HG03354 (cell line): Measurements from ENCODE around the gene NKAIN2.

Experiments used
- ATAC-seq: cut with Tn5 transposase; IDR thresholded peaks from one replicate; pipeline ENCODE4 v1.9.1; 2021; ENCODE audit warnings: mild to moderate bottlenecking; ENCODE audit not compliant: unreplicated experiment, poor library complexity, severe bottlenecking

Gene NKAIN2

DNA sequence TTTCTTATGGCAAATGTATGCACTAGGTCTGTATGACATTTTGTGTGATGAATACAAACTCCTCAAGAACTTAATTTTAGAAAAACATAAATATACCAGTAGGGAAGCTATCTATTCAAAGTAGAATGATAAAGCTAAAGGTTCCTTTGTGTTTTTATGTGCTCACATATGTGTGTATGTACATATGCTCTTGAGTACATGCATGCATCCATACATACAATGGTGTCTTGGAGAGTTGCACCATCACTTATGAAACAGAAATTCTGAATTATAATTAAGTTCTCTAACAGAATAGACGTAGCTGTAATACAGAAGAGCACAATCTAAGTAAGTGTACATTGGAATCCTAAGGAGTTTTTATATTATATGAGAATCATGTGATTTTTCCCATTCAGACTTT, 2.3 kb downstream of the NKAIN2 start:
- no peak for ATAC-seq

DNA sequence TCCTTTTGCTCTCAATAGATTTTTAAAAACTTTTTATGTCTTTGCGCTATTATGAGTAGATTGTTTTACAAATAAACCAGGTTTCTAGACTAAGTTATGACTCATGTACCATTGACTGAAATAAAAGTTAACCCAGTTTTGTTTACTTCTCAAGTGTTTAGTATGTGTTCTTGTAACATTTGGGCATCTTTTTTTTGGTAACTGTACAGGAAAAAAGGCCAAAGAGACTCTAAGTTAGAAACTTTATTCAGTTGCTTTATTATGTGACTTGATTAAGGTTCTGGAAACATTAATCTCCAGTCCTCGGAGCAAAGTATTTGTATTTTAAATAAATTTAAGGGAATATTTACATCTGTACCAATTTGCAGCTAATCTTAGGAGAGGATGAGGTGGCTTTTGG, 2.9 kb downstream of the NKAIN2 start:
- ATAC-seq, result no peak

DNA sequence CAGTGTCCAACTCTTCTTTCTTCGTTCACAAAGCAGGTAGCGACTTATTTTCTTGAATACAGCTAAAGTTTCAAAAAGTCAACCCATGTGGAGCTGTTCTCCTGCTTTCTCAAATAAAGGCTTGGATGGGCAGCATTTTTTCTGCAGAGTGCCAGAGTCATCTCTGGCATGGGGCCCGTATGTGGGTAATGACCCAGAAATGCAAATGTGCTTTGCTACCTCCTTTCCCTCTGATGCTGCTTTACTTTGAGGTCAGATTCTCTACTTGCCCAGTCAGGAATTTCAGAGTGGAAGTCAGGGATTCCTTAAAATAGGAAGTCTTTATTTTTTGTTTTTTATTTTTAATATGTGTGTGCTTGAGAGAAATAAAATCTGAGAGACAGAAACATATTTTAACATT, 4.9 kb downstream of the NKAIN2 start:
- no peak for ATAC-seq

DNA sequence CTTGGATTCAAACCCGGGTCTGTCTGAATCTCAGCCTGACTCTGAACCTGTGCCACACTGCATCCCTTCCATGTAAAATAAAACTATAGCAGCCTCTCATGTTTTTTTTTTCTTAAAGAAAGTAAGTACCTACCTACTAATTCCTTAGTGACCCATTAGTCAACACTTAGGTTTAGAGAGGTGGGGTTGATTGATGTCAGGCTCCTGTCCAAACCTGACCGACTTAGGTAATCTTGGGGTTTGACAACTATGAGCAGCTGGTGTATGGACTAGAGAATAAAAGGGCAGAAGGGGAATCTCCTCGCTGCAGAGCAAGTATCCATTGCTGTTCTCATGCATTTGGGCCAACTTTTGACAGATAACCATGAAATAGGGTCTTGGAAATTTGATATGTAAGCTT, 6.5 kb downstream of the NKAIN2 start:
- ATAC-seq, result no peak

DNA sequence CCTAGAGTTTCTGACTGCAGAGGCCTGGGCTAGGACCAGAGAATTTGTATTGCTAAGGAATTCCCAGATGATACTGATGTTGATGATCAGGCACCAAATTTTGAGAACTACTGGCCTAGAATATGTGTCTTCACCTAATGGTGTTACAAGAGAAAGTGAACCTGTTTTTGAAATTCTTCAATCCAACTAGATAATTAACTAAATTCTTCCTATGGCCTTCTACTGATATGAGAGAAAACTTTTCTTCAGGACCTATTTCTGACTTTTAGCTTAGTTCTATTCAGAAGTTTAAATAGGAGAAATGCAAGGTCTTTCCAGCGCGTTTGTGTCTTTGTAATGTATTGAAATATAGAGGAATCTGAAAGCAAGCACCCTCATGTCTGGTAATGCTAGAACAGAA, 7.3 kb downstream of the NKAIN2 start:
- no peak for ATAC-seq

DNA sequence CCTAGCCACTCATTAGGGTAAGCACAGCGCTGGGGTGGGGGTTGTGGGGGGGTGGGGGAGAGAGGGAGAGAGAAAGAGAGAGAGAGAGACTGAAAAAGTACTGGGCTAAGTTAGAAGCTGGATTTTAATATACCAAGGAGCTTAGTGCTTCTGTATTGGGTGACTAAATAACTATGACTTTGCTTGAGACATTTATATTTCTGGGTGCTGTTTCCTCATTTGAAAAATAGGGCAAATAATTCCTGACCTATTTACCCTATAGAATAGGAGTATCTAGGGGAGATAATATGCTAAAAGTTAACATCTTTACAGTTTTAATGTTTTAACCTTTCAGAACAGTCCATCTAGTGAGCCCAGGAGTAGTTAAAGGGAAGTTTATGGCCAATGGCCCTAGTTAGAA, 7.7 kb downstream of the NKAIN2 start:
- no peak for ATAC-seq

DNA sequence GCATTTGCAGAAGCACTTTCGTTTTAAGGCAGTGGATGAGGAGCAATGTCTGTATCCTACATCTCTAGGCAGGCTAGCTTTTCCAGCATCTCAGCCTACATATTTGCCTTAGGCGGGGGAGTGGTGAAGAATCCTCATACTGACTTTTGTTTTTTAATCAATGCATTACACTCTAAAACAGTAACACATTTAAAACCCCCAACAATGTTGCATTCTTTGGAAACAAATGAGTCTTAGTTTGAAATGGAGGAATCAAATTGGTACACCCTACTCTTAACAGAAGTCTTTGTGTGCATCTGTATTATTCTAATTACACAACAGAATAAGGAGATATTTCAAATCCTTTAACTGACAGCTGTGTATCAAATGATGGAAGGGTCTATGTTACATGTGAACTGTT, 9.0 kb downstream of the NKAIN2 start:
- ATAC-seq, result no peak

DNA sequence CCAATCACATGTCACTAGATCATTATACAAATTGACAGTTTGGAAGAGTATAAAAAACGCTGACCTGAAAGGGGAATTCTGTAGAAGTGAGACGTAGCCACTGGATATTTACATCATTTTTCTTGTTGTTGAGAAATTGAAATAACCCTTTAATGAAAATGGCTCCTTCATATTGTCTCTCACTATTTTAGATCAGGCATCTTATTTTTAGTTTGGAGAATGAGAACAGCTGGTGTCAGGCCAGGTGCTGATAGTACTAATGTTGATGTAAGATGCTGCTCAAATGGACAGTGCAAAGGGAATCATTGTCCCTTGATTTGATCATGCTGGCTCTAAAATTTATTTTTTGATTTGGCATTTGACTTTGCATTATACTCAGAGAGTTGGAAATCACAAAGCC, 17.4 kb downstream of the NKAIN2 start:
- no peak for ATAC-seq

DNA sequence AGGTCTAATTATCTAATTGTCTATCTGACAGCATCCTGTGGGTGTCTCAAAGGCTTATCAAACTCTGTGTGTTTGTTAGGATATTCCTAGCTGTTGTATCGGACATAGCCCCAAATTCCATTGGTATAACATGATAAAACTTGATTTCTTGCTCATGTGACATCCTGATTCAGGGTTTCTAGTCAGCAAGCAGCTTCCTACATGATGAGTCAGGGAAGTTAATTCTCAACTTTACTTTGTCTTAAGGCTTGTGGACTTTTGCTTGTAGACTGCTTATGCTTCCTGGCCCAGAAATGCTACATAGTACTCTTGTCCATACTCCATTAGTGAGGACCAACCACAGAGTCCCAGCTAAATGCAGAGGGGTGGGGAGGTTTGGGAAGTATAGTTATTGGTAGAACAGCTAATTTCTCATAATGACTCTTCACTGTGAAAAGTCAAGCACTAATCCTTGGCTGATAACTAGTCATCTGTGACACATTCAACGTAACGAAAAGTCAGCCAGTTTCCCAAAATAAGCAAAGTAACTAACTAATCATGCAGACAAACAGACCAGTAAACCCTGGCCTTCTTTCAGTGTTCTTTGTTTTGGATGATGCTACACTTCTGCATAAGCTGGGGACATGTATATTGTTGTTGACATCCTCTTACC, 25.8 kb downstream of the NKAIN2 start:
- no peak for ATAC-seq

DNA sequence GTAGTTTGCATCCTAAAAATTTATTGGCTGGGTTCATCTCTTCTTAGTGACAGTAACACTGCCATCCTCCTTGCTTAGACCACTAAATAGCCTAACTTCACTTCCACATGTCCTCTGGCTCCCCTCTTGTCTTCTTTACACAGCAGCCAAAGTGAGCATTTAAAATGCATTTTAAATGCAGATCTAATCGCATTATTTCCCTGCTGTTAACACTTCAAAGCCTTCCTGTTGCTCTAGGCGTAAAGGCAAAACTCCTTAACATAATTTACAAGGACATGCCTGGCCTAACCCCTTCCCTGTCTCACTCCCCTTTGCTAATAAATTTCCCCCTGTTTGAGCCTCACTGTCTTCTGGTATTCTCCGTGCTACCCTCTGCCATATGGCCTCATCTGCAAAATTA, 26.5 kb downstream of the NKAIN2 start:
- no peak for ATAC-seq

DNA sequence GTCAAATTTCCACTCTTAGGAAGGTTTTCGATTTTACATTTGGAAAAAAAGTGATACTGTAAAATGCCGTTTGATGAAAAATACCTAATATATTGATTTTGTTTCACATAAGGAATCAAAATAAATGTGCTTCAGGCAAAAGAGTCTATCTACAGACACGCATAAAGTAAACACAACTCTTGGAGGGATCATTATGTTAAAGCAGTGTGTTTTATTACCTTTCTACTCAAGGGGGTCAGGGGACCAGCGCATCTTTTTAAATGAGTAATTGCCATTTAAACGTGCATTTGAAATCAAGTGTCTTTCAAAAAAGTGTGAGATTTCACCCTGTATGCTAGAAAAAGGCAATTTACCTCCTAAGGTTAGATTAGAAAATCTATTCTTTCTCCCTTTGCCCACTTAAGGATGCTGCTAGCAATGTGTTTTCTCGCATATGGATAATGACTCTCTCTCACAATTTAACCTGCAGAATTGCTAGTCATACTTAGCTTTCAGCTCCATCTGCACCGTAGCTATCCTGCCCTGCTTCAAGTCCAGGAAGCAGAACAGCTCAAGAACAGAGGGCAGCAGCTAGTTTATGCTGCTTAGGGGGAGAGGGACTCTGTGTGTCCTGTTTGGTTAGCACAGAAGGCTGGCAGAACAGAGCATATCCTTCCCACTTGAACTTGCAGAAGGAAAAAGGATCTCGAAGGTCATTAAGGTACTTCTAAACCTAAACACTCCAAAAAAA, 35.0 kb downstream of the NKAIN2 start:
- no peak for ATAC-seq

DNA sequence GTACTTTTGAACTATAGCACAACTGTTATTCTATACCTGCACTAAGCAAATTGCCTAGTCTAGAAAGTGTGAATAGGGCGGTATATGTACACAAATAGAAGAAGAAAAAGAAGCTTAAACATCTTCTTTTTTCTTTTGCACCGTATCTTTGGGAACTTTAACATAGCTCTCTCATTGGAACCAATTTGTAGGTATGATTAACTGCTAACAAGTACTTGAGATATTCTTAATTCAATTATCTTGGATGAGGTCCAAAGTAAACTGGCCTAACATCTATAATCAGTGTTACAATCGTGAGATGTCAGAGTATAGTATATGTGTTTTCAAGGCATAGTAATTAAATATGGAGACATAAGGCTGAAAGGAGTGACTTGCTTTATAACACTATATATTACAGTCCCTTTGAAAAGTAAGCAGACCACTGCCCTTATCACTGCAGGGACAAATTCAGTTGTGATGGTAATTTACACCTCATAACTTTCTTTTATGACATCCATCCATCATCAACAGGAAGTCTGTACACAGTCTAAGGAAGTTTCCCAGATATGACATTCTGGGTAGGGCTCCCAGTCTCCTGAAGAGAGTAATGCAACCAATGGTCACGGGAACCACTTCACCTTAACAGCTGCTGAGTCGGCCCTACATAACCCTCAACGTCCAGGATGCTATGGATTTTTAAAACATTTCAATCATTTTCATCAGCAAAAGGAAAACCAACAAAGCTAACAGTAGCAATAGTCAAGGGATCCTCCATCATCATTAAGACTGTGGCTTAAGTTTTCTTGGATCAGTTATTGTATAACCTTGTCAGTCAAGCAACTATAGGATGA, 37.6 kb downstream of the NKAIN2 start:
- no peak for ATAC-seq

DNA sequence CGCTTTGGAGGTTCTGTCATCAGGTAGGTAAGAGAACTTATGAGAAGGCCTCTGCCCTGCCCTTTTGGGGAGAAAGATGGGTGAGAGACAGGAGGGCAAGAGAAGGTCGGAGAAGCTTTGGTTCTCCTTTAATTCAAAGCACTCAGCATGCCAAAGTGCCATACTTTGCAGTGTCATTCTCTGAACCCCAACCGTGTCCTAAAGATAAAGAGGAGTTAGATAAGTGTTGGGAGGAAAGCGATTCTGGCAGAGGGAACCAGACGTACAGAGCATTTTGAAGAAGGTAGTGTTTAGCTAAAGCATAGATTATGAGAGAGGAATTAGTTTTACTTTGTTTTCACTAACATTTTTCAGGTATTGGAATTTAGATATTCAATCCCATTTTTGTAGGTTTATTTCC, 40.3 kb downstream of the NKAIN2 start:
- ATAC-seq, result no peak

DNA sequence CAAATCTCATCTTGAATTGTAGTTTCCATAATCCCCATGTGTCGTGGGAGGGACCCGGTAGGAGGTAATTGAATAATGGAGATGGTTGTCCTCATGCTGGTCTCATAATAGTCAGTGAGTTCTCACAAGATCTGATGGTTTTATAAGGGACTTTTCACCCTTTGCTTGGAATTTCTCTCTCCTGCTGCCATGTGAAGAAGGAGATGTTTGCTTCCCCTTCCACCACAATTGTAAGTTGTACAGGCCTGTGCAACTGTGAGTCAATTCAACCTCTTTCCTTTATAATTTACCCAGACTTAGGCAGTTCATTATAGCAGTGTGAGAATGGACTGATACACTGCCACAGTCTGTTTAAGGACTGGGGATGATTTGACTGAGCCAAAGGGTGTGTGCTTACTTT, 44.7 kb downstream of the NKAIN2 start:
- ATAC-seq, result no peak

DNA sequence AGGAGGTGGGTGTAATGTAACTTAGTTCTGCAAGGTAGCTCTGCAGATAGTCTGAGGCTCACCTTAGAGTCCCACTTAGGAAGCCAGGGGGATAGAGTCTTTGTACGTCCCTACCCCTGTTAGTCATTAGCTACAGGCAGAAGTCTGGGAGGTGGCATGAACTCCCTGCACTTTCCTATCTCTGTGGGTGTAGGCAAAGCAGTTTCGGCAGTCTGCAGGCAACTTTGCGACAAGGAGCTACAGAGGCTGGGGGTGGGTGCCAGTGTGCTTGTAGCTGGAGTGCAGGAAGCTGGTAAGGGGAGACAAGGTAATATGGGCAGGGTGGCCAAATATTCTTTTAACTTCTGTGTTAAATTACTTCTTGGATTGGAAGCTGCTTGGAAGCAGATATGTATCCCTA, 45.7 kb downstream of the NKAIN2 start:
- ATAC-seq, result no peak

DNA sequence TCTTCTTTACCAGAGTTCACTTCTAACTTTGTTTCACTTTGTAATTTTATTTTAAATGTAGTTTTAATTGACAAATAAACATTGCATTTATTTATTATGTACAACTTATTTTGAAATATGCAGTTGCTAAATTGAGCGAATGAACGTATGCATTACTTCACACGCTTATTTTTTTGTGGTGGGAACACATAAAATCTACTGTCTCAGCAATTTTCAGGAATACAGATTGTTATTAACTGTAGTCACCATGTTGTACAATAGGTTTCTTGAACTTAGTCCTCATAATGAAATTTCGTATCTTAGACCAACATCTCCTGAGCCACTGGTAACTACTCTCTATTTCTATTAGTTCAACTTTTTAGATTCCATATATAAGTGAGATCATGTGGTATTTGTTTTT, 46.9 kb downstream of the NKAIN2 start:
- ATAC-seq, result no peak

DNA sequence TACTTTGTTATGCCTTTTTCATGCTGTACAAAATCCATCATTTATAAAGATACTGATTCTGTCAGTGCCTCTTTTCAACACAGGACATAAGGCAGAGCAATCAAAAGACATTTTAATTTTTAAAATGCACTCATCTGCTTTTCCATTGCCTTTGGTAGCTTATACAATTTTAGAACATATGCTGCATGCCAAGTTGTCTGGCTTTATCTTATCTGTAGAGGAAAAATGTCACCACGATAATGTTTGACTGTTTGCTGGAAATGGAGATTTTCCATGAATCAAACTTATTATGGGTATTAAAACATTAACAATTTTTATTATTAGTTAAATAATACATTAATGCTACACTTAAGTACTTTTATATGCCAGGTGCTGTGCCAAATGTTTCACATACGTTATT, 50.5 kb downstream of the NKAIN2 start:
- no peak for ATAC-seq

DNA sequence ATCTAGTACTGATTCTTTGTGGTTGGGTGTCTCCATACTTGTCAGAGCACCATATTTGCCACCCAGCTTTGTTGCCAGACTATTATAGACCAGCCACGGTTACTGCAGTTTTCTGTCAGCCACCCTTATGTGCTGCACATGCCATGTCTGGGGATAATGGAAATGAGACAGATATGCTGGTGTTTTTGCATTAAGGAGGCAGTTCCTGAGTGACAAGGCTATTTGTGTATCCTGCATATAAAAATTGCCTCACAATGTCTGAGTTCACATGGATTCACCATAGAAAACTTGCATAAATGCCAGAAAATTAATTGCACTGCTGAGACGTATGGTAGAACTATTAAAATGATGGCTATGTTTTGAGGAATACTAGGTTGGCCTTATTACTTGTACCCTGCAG, 51.8 kb downstream of the NKAIN2 start:
- no peak for ATAC-seq

DNA sequence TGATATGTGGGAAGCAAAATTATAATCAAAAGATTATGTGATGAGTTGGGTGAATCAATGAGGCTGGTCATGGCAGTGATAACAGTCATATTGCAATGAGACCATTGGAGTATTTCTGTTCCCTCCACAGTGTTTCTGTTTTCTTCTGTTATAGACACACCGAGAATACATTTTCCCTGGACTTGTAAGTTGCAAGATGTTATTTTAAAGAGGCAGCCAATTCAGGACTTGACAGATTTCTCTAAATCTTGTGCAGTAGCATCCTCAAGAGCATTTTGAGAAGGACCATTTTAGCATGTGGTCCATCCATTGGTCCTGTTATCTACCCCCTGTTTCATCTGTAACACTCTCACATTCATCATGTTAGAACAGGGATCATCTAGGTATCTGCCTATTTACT, 55.6 kb downstream of the NKAIN2 start:
- no peak for ATAC-seq

DNA sequence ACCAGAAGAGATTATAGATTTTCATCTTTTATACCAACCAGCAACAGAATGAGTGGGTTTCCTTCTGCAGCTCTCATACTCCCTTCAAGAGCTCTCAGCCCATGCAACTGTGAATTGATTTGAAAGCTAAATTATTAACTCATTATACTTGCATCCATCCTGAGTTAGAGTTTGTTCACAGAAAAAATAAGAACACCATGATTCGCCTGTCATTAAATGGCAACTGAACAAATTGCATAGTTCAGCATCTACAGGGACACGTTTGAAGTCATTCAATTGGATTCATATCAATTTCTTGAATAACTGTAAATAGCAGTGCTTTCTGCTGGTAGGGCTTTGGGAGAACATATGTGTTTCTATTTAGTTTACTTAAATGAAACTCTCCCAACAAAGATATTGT, 65.7 kb downstream of the NKAIN2 start:
- ATAC-seq, result no peak

DNA sequence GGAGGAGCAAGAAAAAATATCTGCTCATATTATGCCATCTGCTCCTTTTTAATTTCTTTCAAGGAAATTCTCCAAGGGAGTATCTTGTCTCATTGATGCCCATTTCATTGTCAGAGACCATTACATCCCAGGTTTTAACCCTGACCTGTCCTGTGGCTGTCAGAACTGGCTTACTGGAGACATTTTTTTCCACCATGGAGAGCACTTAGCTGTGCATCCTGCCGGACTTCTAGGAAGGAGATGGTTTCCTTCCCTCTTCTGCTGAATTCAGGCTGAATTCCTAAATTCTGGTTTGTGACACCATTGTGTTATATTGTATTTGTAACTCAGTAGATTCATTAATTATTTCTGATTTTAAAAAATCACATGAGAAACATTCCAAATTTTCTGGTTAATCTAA, 70.3 kb downstream of the NKAIN2 start:
- no peak for ATAC-seq
